H1 (cell line): ENCODE results near the gene RFX2. TPM values are rescaled to one million over a fixed set of nuclear protein-coding genes. Genes with fewer than 3 reads are reported as not detected.

ENCODE experiments used
- polyA plus RNA-seq, 7 experiments: library from polyadenylated mRNA; depleted of rRNA in 3 of 7; stranded (reverse) in 5 of 7; unstranded in 2 of 7; fragments of >200 nt in 5 of 7; fragments of 200-250 nt in 2 of 7; gene quantifications; 1 replicate in 5 of 7; 2 replicates in 1 of 7; 4 replicates in 1 of 7; pipeline versions ENCODE4 v1.2.1 to v1.2.3, GENCODE V29; 2011 to 2013; ENCODE audit warnings: missing spikeins in 2 of 7, mixed read lengths in 2 of 7
- total RNA-seq: library from RNA; stranded (reverse); fragmentation: NEBNext Ultra II Directional; extraction: Animal tissue kit (Norgen Biotek cat#: 25700); gene quantifications from 2 replicates; pipeline ENCODE4 v1.2.1, GENCODE V29; 2021
- TF ChIP-seq, protein P1 (sequence below): fragments of 300-600 bp; sonication (generic); IDR thresholded peaks from 2 replicates; pipeline ENCODE4 v1.7.1; 2012; ENCODE audit warnings: low read length, moderate library complexity, mild to moderate bottlenecking, inconsistent platforms; ENCODE audit not compliant: insufficient replicate concordance
- TF ChIP-seq, protein P2 (sequence below): IDR thresholded peaks from 2 replicates; pipeline ENCODE4 v1.6.1; 2012; ENCODE audit warnings: inconsistent platforms

RFX2 gene
- total and polyA plus RNA-seq, 2 of the 8 experiments (the other 6 are each of a cell fraction or from before 2014, with no cell fraction given): 4.8 to 5.3 TPM

DNA sequence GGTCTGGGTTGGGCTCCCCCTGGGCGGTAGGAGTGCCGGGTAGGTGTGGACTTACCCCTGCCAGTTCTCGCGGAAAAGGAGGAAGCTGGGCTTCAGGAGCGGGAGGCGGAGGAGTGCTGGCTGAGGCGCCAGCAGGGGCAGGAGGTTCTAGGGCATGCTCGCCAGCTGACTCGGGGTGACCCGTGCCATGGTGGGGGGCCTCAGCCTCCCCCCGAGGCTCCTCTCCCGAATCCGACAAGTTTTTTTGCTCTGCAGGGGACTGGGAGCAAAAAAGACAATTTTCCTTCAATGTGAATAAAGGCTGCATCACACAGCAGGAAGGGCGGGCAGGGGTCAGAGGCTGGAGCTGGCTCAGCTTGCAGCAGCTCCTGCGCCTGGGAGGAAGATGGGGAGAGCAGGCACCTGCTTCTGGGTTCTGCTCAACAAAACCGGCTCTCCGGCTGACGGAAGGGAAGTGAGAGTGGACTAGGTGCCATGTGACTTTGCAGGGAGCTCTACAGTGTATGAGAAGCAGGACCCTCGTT, 158.9 kb downstream of the RFX2 start (continued):
- TF ChIP-seq, protein P1, sequence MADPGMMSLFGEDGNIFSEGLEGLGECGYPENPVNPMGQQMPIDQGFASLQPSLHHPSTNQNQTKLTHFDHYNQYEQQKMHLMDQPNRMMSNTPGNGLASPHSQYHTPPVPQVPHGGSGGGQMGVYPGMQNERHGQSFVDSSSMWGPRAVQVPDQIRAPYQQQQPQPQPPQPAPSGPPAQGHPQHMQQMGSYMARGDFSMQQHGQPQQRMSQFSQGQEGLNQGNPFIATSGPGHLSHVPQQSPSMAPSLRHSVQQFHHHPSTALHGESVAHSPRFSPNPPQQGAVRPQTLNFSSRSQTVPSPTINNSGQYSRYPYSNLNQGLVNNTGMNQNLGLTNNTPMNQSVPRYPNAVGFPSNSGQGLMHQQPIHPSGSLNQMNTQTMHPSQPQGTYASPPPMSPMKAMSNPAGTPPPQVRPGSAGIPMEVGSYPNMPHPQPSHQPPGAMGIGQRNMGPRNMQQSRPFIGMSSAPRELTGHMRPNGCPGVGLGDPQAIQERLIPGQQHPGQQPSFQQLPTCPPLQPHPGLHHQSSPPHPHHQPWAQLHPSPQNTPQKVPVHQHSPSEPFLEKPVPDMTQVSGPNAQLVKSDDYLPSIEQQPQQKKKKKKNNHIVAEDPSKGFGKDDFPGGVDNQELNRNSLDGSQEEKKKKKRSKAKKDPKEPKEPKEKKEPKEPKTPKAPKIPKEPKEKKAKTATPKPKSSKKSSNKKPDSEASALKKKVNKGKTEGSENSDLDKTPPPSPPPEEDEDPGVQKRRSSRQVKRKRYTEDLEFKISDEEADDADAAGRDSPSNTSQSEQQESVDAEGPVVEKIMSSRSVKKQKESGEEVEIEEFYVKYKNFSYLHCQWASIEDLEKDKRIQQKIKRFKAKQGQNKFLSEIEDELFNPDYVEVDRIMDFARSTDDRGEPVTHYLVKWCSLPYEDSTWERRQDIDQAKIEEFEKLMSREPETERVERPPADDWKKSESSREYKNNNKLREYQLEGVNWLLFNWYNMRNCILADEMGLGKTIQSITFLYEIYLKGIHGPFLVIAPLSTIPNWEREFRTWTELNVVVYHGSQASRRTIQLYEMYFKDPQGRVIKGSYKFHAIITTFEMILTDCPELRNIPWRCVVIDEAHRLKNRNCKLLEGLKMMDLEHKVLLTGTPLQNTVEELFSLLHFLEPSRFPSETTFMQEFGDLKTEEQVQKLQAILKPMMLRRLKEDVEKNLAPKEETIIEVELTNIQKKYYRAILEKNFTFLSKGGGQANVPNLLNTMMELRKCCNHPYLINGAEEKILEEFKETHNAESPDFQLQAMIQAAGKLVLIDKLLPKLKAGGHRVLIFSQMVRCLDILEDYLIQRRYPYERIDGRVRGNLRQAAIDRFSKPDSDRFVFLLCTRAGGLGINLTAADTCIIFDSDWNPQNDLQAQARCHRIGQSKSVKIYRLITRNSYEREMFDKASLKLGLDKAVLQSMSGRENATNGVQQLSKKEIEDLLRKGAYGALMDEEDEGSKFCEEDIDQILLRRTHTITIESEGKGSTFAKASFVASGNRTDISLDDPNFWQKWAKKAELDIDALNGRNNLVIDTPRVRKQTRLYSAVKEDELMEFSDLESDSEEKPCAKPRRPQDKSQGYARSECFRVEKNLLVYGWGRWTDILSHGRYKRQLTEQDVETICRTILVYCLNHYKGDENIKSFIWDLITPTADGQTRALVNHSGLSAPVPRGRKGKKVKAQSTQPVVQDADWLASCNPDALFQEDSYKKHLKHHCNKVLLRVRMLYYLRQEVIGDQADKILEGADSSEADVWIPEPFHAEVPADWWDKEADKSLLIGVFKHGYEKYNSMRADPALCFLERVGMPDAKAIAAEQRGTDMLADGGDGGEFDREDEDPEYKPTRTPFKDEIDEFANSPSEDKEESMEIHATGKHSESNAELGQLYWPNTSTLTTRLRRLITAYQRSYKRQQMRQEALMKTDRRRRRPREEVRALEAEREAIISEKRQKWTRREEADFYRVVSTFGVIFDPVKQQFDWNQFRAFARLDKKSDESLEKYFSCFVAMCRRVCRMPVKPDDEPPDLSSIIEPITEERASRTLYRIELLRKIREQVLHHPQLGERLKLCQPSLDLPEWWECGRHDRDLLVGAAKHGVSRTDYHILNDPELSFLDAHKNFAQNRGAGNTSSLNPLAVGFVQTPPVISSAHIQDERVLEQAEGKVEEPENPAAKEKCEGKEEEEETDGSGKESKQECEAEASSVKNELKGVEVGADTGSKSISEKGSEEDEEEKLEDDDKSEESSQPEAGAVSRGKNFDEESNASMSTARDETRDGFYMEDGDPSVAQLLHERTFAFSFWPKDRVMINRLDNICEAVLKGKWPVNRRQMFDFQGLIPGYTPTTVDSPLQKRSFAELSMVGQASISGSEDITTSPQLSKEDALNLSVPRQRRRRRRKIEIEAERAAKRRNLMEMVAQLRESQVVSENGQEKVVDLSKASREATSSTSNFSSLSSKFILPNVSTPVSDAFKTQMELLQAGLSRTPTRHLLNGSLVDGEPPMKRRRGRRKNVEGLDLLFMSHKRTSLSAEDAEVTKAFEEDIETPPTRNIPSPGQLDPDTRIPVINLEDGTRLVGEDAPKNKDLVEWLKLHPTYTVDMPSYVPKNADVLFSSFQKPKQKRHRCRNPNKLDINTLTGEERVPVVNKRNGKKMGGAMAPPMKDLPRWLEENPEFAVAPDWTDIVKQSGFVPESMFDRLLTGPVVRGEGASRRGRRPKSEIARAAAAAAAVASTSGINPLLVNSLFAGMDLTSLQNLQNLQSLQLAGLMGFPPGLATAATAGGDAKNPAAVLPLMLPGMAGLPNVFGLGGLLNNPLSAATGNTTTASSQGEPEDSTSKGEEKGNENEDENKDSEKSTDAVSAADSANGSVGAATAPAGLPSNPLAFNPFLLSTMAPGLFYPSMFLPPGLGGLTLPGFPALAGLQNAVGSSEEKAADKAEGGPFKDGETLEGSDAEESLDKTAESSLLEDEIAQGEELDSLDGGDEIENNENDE: no peak
- TF ChIP-seq, protein P2, sequence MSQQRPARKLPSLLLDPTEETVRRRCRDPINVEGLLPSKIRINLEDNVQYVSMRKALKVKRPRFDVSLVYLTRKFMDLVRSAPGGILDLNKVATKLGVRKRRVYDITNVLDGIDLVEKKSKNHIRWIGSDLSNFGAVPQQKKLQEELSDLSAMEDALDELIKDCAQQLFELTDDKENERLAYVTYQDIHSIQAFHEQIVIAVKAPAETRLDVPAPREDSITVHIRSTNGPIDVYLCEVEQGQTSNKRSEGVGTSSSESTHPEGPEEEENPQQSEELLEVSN: no peak
